HG03457 (cell line): ENCODE measurements around the gene TUT1.
"Not testable (repeated sequence)": the region's sequence is repeated elsewhere in the genome, so short reads cannot be mapped to it uniquely, and the experiment has no call there.

ENCODE experiments used
- ATAC-seq: cut with Tn5 transposase; IDR thresholded peaks from one replicate; pipeline ENCODE4 v1.9.1; 2021; ENCODE audit warnings: moderate number of reproducible peaks; ENCODE audit not compliant: unreplicated experiment

TUT1 gene

GRCh38 chr11:62556875-62557631 is 34.3 kb downstream of the TUT1 start:
- ATAC-seq: peak; percentile 6

DNA sequence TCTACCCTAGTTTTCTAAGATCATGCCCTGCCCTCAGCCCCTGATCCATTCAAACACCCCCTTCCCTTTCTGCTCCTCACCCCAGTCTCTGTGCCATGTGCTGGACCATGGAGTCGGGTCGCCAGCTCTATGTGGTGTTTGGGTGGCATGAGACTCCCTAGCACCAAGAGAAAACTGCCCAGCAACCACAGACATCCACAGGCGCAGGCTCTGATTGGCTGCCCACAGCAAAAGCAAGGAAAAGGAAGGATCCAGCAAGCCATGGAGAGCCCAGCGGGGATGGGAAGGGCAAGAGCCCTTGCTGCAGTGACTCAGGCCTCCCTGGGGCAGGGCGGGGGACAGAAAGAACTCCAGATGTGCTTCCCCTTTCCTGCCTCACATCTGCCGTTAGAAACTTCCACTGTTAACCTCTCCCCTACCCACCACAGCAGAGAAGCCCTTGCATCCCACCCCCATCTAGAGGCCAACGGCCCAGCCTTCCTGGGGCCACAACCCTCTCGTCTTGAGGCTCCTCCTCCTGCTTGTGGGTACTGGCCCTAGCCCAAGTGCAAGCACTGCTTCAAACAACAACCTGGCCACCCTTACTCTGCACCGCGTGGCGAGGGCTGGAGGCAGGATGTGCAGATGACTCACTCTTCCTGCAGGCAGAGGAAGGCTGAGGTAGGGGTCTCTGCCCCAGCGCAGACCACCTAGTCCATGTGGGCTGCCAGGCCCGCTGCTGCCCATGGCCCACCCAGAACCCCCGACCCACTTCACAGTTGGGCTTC is 35.0 kb downstream of the TUT1 start:
- ATAC-seq: peak; percentile 29

DNA sequence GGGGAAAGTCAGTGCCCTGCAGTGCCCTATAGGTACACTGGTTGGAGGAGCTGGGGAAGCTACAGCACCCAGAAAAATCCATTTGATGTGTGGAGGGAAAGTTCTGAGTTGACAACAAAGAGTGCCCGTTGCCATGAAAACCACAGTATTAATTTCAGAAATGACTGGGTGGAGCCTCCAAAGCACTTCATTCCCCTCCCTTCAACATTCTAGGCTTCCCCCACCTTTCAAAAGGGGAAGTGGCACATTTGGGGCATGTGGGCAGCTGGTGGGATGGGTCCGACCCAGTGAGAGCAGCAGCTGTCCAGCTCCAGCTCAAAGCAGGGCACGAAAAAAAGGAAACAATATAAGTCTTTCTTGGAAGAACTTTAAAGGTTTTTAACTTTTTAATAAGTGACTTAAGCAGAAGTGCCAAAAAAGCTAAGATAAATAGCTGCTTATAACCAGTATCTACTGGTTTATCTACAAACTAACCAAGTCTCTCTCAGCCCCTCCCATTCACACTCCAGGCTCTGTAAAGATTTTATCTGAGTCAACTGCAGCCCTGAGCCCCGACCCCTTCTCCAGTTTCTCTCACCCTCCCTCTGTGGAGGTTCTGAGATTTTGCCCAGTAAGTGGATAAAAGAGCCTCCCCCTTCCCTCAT is 35.7 kb downstream of the TUT1 start:
- ATAC-seq: no peak

GRCh38 chr11:62554387-62555167 is 36.7 kb downstream of the TUT1 start:
- ATAC-seq: no peak

GRCh38 chr11:62553839-62554361 is 37.4 kb downstream of the TUT1 start:
- no peak for ATAC-seq

- no peak for ATAC-seq
These were observed 38.1 kb downstream of the TUT1 start for GRCh38 chr11:62553080-62553838.

DNA sequence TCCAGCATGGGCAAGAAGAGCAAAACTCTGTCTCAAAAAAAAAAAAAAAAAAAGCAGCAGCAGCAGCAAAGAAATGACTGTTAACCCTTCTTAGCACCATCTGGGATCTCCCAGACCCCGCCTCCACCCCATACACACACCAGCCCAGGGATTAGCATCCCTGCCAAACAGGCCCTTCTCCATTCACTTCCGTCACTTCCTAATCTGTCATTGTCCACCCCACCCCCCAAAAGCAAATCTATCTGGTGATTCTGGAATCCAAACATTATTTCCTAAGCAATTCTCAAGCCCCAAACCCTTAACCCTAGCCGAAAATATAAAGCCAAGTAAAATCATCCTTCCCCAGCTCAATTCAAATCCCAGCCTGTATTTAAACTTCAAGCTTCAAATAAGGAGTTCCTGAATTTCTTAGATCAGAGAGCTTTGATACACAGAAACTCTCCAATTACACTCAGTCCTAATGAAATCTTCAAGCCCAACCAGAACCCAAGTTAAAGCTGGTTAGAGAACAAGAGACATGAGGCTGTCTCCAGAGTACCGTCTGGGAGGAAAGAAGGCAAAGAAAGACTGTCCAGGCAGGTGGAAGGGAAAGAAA is 38.7 kb downstream of the TUT1 start:
- ATAC-seq: no peak

DNA sequence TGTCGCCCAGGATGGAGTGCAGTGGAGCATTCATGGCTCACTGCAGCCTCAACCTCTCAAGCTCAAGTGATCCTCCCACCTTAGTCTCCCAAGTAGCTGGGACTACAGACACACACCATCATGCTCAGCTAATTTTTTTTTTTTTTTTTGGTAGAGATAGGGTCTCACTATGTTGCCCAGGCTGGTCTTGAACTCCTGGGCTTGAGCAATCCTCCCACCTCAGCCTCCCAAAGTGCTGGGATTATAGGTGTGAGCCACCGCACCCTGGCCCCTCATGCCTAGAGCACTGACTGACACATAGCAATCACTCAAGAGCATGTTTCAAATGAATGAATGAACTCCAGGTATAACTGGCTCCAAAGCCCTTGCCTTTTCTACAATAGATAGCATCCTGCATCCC is 40.8 kb downstream of the TUT1 start:
- ATAC-seq: not testable (repeated sequence)

DNA sequence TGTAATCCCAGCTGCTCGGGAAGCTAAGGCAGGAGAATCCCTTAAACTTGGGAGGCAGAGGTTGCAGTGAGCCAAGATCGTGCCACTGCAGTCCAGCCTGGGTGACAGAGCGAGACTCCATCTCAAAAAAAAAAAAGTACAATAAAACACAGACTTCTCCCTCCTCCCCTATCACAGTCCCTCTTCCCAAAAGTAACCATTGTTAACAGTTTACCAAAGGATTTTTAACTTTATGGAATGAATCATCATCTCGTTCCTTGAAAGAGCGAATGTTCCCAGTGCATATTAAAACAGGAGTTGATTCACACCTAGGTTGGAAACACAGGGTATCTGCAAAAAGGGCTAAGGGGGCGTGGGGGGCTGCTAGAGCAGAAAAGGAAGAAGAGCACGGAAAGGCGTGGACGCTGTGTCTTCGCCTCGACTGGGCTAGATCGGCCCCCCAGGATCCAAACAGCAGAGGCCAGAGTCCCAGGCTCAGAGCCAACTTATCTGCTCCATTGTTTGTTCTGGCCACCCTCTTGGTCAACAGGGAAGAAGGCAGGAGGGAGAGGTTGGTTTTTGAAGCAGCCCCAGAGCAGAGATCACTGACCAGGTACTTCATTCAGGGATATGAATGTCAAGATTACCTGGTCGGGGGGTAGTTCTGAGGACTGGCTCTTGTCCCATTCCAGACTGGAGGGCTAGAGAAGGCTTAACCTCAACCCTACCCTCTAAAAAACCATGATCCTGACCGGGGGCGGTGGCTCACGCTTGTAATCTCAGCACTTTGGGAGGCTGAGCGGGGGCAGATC is 42.6 kb downstream of the TUT1 start:
- ATAC-seq: no peak

- no peak for ATAC-seq
These were observed 43.5 kb downstream of the TUT1 start for GRCh38 chr11:62547691-62548281.

- ATAC-seq: no peak
These were observed 44.2 kb downstream of the TUT1 start for GRCh38 chr11:62546929-62547625.

- ATAC-seq: no peak
These were observed 44.9 kb downstream of the TUT1 start, which contains the start of gene AHNAK for GRCh38 chr11:62546244-62546928. Gene AHNAK (minus strand): TSS chr11:62546806. CDS start chr11:62536098, 10,708 bp downstream.

- ATAC-seq: no peak
These were observed 45.7 kb downstream of the TUT1 start for GRCh38 chr11:62545437-62546243.

DNA sequence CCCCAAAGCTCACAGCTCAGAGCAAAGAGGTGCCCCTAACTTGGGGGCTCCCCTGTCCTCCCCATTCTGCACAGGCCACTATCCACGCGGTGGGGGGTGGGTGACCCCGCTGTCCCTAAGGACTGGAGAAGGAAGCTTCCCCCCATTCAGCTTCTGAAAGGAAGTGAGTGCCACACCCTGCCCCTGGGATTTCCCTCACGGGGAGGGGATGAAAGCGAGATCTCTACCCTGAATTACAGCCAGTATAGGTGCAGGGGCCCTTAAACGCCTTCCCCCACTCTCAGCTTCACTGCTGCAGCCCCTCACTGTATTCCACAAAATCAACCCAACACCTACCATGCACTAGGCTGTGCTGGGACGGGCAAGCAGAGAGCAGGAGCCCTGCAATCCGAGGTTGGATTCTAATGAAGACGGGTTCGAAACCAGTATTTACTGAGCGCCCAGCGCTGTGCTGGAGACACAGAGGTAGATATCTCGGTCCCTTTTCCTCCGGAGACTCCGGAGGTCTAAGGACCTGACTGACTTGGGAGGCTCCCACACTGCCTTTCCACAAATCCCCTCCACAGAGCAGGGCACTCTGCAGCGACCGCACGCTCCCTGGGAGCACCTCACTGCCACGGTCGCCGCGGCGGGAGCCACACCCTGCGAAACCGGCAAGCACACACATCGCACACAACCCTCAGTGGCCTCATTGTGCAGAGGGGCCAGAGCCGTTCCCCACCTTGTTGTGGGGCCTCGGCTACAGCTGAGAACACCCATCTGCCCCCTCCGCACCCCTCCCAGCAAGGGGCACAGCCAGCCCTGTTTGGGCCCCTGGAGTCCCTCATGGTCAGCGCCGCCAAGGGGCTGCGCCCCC is 46.5 kb downstream of the TUT1 start:
- no peak for ATAC-seq

DNA sequence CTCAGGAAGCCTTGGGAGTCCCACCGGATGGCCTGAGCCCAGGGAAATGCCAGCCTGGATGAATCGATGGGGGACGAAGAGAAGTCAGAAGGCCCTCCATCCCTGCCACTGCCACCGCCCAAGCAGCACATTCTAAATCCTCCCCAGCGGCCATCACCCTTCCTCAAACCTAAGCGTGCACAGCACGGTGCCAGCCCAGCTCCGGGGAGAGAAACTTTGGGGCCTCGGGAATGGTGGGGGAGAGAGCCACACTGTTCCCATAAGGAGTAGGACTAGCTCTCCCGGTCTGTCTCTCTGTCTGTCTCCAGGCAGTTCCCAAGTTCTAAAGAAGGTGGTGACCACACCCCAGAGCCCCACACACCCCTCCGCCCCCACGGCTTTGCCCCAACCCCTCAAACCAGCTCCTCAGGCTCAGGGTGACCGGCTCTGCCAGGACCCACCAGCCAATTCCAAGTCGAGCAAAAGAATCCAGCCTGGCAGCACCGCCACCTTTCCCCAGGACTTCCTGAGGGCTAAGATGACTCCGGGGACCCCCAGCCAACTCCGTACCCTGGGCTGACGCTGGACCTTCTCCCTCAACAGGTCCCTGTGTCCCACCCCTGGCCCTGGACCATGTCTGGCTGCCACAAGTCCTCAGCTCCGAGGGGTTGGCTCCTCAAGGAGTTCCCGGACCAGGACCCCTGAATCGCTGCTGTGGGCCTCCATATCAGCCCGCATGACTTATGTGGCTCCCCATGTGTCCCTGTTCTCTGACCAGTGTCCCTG is 47.5 kb downstream of the TUT1 start:
- no peak for ATAC-seq
